ENCODE results near the gene WDFY1. TPM values are rescaled to one million over a fixed set of nuclear protein-coding genes. Genes with fewer than 3 reads are reported as not detected.
A peak's percentile ranks its signal among the peaks of the same experiment; 100 is the strongest.

Gene WDFY1
- total and polyA plus RNA-seq, 9 of the 15 experiments (the other 6 are each of a cell fraction or from before 2014, with no cell fraction given): 5.4 to 27.6 (median 17.5) TPM

DNA sequence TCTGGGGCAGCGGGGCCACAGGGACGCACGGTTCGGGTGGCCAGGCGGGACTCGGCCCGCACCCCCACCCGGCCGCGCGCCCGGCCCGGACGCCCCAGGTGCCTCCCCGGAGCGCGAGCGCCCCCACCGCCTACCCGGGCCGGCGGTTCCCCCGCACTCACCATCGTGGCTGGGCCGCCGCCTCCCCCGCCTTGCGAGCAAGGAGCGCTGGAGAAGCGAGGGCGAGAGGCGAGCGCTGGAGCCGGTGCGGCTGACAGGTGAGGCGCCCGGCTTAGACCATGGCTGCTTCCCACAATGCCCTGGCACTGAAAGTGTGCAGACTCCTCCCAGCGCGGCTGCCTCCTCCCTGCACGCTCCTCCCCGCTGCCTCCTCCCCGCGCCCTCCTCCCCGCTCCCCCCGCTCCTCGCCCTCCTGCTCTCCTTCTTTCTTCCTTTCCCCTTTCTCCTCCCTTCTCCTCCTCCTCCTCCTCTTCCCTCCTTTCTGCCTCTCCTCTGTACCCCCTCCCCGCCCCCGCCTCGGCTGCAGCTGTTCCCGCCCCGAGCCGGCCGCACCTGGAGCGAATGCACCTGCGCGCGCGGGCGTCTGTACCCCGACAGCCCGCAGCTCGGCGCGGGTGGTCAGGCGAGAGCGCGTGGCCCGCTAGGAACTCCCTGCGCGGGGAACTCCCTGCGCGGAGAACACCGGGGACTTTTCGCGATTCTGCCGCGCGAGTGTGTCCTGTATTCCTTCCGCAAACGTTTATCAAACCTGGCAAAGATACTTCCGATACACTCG lies 107.7 kb downstream of the WDFY1 start, which contains the start of gene AP1S3 (continued):
- TF ChIP-seq, protein P1, sequence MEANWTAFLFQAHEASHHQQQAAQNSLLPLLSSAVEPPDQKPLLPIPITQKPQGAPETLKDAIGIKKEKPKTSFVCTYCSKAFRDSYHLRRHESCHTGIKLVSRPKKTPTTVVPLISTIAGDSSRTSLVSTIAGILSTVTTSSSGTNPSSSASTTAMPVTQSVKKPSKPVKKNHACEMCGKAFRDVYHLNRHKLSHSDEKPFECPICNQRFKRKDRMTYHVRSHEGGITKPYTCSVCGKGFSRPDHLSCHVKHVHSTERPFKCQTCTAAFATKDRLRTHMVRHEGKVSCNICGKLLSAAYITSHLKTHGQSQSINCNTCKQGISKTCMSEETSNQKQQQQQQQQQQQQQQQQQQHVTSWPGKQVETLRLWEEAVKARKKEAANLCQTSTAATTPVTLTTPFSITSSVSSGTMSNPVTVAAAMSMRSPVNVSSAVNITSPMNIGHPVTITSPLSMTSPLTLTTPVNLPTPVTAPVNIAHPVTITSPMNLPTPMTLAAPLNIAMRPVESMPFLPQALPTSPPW (CRISPR knock-in tag; IDR thresholded peaks at IDR 0.05): peak; percentile 68
- TF ChIP-seq RB1 (IDR thresholded peaks at IDR 0.05; ENCODE audit: low read depth) (0 out of 2 replicates have a peak, but pooled peaks have one; percentile 9), MAZ (CRISPR knock-in tag; conservative IDR thresholded peaks at IDR 0.05 in 1 of 2, IDR thresholded peaks at IDR 0.05 in 1 of 2) (peak; percentile 19 to 53; a peak in 2 of 4 replicates), ZSCAN32 (CRISPR knock-in tag; IDR thresholded peaks at IDR 0.05) (no peak), PCBP1 (IDR thresholded peaks at IDR 0.05; ENCODE audit: low read depth, low read length, poor library complexity, severe bottlenecking) (peak; percentile 80), MAFG (tag; conservative IDR thresholded peaks at IDR 0.05) (no peak), ZNF124 (CRISPR knock-in tag; IDR thresholded peaks at IDR 0.05) (no peak), EGR1 (conservative IDR thresholded peaks at IDR 0.05) (0 out of 2 replicates have a peak, but pooled peaks have one; percentile 11), ZNF146 (CRISPR knock-in tag; IDR thresholded peaks at IDR 0.05; ENCODE audit: unreplicated experiment) (no peak), CTBP1 (IDR thresholded peaks at IDR 0.05; ENCODE audit: borderline replicate concordance) (0 out of 2 replicates have a peak, but pooled peaks have one; percentile 51), CCNT2 (IDR thresholded peaks at IDR 0.05; ENCODE audit: borderline replicate concordance, extremely low read depth, insufficient read length, low read depth, low read length) (peak; percentile 28)
- TF ChIP-seq, protein P2, sequence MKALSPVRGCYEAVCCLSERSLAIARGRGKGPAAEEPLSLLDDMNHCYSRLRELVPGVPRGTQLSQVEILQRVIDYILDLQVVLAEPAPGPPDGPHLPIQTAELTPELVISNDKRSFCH (CRISPR knock-in tag; IDR thresholded peaks at IDR 0.05): no peak
- TF ChIP-seq, protein P2 (tag; IDR thresholded peaks at IDR 0.05): no peak
- TF ChIP-seq, protein P3, sequence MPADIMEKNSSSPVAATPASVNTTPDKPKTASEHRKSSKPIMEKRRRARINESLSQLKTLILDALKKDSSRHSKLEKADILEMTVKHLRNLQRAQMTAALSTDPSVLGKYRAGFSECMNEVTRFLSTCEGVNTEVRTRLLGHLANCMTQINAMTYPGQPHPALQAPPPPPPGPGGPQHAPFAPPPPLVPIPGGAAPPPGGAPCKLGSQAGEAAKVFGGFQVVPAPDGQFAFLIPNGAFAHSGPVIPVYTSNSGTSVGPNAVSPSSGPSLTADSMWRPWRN (IDR thresholded peaks at IDR 0.05; ENCODE audit: low read depth): no peak
- TF ChIP-seq, protein P4, sequence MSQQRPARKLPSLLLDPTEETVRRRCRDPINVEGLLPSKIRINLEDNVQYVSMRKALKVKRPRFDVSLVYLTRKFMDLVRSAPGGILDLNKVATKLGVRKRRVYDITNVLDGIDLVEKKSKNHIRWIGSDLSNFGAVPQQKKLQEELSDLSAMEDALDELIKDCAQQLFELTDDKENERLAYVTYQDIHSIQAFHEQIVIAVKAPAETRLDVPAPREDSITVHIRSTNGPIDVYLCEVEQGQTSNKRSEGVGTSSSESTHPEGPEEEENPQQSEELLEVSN (IDR thresholded peaks at IDR 0.05; ENCODE audit: borderline replicate concordance in 1 of 2, extremely low read depth in 1 of 2, insufficient read depth in 1 of 2, insufficient read length in 1 of 2, low read depth in 1 of 2, low read length in 1 of 2, poor library complexity in 1 of 2, severe bottlenecking in 1 of 2): peak in 1 of 2 experiments; percentile 34

Measured in K562 (cell line).